ENCODE measurements around the gene IL17RE. TPM values are rescaled to one million over a fixed set of nuclear protein-coding genes. Genes with fewer than 3 reads are reported as not detected.
A peak's percentile ranks its signal among the peaks of the same experiment; 100 is the strongest.
"Not testable (repeated sequence)": the region's sequence is repeated elsewhere in the genome, so short reads cannot be mapped to it uniquely, and the experiment has no call there.

IL17RE gene
- total RNA-seq, 1 donor from 2014 or later = 6.3 TPM

- no peak for DNase-seq
Observed at GRCh38 chr3:9934993-9935392, 32.3 kb downstream of the IL17RE start.

GRCh38 chr3:9935966-9936510 is 33.4 kb downstream of the IL17RE start:
- DNase-seq = no peak

- no peak for DNase-seq
Observed at GRCh38 chr3:9937486-9938238, 35.0 kb downstream of the IL17RE start.

GRCh38 chr3:9938966-9939365 is 36.3 kb downstream of the IL17RE start:
- DNase-seq = no peak

- DNase-seq = not testable (repeated sequence)
Observed at GRCh38 chr3:9939906-9940305, 37.3 kb downstream of the IL17RE start.

GRCh38 chr3:9940746-9941145 is 38.1 kb downstream of the IL17RE start:
- no peak for DNase-seq

- DNase-seq = no peak
Observed at GRCh38 chr3:9942164-9942563, 39.5 kb downstream of the IL17RE start.

GRCh38 chr3:9942934-9943690 is 40.5 kb downstream of the IL17RE start:
- no peak for DNase-seq

GRCh38 chr3:9944271-9944670 is 41.6 kb downstream of the IL17RE start:
- no peak for DNase-seq

- DNase-seq = no peak
Observed at GRCh38 chr3:9945358-9945757, 42.7 kb downstream of the IL17RE start.

- peak; percentile 86 for DNase-seq
Observed at GRCh38 chr3:9946112-9947024, 43.7 kb downstream of the IL17RE start.

GRCh38 chr3:9947025-9947995 is 44.7 kb downstream of the IL17RE start:
- DNase-seq = peak; percentile 17

- DNase-seq = no peak
Observed at GRCh38 chr3:9948586-9948985, 45.9 kb downstream of the IL17RE start.

GRCh38 chr3:9949115-9949514 is 46.5 kb downstream of the IL17RE start:
- DNase-seq = no peak

- no peak for DNase-seq
Observed at GRCh38 chr3:9949626-9950025, 47.0 kb downstream of the IL17RE start.

GRCh38 chr3:9951126-9951525 is 48.5 kb downstream of the IL17RE start:
- DNase-seq = no peak

- no peak for DNase-seq
Observed at GRCh38 chr3:9951598-9951961, 48.9 kb downstream of the IL17RE start.

- DNase-seq = no peak
Observed at GRCh38 chr3:9951962-9952805, 49.5 kb downstream of the IL17RE start, which contains the start of gene PRRT3. Gene PRRT3 (minus strand): TSS chr3:9952408. CDS start chr3:9950115, 2,293 bp downstream.

- no peak for DNase-seq
Observed at GRCh38 chr3:9955067-9955502, 52.4 kb downstream of the IL17RE start.
